M059J (cell line): ENCODE measurements around the gene NEK3. TPM values are rescaled to one million over a fixed set of nuclear protein-coding genes. Genes with fewer than 3 reads are reported as not detected.
"Not testable (repeated sequence)": the region's sequence is repeated elsewhere in the genome, so short reads cannot be mapped to it uniquely, and the experiment has no call there.

Experiments
- DNase-seq: peaks from one replicate; pipeline ENCODE4 v3.0.0-alpha.2; 2012; ENCODE audit warnings: low read depth
- total RNA-seq: library from RNA; depleted of rRNA; stranded (reverse); fragments of >200 nt; shearing (Covaris generic); gene quantifications from 2 replicates; pipeline ENCODE4 v1.2.3, GENCODE V29; 2014; rRNA removed

The NEK3 gene
- total RNA-seq, result 2.2 and 4.2 TPM in 2 replicates

DNA sequence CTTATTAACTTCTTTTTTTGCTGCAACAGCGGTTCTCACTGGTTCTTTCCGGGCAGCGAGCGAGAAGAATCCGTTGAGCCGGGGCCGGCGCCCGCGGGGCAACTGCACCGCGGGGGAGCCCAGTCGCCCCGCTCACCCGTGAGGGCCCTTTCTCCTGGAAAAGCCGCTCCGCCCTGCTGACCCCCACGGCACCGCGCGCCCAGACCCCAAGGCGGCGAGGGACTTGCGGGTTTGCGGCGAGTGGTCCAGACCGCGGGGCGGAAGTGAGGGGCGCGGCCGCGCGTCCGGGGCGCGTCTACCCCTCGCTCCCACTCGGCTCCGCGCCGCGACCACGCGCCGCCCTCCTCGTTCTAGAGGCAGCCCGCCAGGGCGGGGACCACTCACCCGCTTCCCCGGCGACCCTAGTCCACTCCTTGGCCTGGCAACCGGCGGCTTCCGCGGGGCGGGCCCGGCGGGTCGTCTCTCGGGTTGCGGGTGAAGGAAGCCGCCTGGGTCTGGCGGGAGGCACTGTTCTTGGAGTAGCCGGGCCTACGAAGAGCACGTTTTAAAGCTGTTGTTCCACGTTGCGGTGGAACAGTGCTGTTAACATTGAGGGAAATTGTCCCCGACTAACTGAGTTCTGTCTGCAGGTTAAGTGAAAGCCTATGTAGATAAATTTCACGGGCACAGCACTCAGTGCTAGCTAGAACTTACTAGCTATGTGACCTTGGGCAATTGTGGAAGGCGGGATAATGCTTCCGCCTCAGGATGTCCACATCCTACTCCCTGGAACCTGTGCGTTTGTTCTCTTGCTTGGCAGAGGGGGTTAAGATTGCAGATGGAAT is at the start of gene NEK3:
NEK3 (minus strand) TSS at position 439 of the 824 bp plus-strand sequence. CDS start 3,406 bp downstream, outside the sequence.
- DNase-seq, result peak; percentile 51

- DNase-seq, result not testable (repeated sequence)
Measured at GRCh38 chr13:52208384-52208783, 49.0 kb upstream of the NEK3 start.

GRCh38 chr13:52207896-52208295 is 48.5 kb upstream of the NEK3 start:
- not testable (repeated sequence) for DNase-seq

DNA sequence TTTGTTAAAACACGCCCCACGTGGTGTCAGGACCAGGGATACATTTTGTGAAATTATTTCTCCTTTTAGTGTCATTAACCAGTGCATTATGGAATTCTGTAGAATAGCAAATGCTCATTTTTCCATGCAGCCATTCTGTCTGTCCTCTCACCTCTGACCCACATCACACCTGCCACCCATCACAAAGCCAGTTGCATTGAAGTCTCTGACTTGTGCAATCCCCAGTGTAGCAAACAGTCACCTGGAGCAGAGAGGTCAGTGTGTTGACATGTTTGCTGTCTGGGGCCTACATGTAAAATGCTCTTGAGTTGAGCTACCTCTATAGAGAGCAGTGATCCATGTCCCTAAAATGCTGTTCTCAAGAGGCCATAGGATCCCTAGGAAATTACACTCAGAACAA is 47.9 kb upstream of the NEK3 start:
- DNase-seq, result not testable (repeated sequence)

GRCh38 chr13:52204546-52204945 is 45.1 kb upstream of the NEK3 start:
- not testable (repeated sequence) for DNase-seq

- DNase-seq, result peak; percentile 46
Measured at GRCh38 chr13:52203864-52204263, 44.5 kb upstream of the NEK3 start.

DNA sequence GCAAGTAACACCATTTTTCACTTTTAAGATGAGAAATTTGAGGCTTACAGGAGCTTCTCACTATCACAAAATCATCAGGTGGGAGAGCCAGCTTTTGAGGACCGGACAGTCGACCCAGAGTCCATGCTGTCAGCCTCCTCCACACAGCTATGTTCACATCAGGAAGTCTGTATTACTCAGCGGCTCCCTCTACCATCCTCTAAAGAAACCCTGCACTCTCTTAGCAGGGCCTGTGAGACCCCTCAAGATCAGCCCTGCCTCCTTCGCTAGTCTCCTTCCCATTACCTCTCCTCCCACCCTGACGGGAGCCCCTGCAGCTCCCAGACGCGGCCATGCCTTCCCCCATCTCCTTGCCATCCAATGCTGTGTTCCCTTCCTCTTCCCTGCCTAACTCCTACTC is 43.1 kb upstream of the NEK3 start:
- DNase-seq, result not testable (repeated sequence)

DNA sequence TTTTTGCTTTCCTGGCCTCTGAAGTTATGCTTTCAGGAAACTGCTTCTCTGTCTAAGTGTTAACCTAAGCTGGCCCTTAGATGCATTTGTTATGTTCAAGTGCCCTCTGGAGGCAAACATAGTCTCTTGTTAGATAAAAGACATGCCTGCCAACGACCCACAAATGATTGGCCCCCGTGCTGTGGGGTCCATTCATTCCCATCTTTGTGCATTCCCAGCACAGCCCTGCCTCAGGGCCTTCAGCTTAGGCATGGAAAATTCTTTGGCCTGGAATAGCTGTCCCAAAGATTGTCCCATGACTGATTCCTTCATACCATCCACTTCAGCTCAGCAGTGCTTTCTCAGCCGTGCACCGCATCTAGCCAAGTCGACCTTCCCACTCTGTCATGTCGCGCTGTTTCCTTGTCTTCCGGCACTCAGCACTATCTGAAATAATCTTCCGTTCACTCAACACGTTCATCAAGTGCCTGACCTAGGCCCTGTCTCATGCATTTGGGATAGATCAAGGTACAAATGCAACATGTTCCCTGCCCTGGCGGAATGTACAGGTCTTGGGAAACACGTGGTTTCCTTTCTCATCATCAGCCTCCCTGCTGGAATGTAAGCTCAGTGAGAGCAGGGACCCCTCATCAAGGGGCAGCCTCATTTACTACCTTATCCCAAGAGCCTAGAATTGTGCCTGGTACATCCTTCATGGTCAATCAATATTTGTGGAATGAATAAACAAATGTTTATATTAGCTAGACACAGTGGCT is 42.2 kb upstream of the NEK3 start:
- DNase-seq, result peak; percentile 57

DNA sequence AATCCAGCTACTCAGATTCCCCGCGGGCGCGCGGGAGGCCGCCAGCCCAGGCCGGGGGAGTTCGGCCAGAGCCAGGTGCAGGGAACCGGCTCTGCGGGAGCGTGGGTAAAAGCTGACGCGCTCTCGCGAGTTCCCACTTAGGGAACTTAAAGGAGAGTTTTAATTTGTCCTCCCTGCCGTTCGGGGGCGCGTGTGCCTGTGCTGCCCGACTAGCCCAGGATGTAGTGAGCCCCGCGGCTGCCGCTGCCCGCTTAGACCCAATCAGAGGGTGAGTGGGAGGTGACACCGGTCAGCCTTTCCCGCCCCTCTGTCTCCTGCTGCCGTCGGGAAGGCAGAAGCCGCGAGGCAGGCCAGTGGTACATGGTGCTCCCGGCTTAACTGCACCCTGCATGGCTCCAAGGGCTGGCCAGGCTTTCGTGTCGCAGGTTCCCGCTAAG is 36.0 kb upstream of the NEK3 start:
- DNase-seq, result no peak

DNA sequence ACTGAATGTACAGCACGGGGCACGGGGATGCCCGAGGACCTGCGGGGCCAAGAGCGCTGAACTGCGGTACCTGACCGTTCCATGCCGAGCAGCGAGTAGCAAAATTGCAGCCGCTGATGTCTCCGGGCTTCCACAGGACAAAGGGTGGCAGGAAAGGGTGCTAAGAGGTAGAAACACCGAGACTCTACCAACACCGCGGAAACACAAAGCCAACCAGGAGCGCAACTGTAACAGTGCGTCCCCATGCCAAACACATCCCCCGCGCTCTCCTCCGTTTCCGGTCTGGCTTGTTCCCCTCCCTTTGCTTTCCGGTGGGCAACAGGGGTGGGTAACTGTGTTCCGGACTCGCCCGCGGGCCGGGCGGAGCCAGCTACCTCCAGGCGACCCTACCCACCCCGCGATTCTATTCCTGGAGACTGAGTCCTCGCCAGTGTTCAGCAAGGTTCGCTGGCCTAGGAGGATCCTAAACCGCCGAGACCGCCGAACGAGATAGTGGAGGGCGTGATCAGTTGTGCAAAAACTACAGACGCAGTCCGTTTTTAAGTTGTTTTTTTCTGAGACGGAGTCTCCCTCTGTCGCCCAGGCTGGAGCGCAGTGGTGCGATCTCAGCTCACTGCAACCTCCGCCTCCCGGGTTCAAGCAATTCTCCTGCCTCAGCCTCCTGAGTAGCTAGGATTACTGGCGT is 34.9 kb upstream of the NEK3 start:
- DNase-seq, result peak; percentile 71

GRCh38 chr13:52193587-52194183 is 34.3 kb upstream of the NEK3 start:
- DNase-seq, result not testable (repeated sequence)

- DNase-seq, result not testable (repeated sequence)
Measured at GRCh38 chr13:52187424-52188187, 28.2 kb upstream of the NEK3 start.

- no peak for DNase-seq
Measured at GRCh38 chr13:52187029-52187423, 27.6 kb upstream of the NEK3 start.

DNA sequence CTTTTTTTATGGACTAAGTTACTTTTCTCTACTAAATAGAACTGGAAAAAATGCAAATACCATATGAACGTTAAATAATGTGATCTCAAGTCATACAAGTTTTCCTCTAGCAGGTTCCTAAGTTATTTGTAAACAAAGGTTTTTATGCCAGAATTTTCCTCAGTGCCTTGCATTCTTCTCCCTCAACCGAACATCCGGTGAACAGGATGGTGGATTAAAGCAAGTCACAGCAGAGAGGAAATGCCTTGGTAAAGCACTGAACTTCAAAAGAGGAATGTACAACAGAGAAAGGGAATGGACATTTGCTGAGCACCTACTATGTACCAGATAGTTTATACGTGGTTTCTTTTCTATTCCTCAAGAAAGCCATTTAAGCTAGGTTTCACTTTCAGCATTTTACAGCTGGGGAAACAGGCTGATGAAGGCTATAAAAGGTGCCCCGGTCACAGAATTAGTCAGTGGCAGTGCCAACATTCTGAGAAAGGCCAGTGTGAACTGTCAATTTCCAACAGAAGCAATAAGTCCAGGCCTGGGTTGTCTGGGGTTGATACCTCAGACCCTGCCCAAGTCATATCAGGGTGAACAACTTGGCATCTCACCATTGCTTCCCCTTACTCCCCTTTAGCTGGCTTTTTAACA is 22.0 kb upstream of the NEK3 start:
- DNase-seq, result not testable (repeated sequence)

GRCh38 chr13:52179925-52180324 is 20.5 kb upstream of the NEK3 start:
- DNase-seq, result no peak

DNA sequence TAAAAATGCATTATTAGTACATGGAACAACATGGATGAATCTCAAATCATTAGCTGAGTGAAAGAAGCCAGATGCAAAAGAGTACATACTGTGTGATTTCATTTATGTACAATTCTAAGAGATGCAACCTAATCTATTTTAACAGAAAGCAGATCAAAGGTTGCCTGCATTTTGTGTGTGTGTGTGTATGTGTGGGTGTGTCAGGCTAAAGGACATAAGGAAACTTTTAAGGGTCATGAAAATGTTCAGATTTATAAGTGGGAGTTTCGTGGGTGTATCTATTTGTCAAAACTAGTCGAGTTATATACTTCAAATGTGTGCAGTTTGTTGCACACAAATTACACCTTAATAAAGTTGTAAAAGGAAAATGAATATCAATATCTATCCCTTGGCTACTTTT is 17.9 kb upstream of the NEK3 start:
- no peak for DNase-seq

- not testable (repeated sequence) for DNase-seq
Measured at GRCh38 chr13:52173970-52174369, 14.6 kb upstream of the NEK3 start.

- DNase-seq, result no peak
Measured at GRCh38 chr13:52173373-52173772, 14.0 kb upstream of the NEK3 start.

DNA sequence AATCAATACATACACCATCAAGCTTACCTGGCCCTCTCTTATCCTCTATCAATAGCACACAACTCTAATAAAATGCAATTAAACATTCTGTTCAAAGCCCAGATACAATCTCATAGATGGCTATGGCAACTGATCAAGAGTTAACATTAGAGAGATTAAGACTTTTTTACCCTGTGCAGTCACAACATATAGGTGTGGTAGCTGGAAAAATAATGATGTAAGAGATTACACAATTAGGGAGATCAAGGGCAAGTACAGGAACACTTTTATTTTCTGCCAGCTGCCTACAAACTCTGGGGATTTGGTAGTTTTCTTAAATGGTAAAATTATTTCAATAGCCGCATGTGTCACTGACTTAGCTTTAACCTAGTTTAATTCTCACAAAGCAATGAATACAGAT is 12.3 kb upstream of the NEK3 start:
- DNase-seq, result not testable (repeated sequence)

GRCh38 chr13:52170828-52171391 is 11.5 kb upstream of the NEK3 start:
- not testable (repeated sequence) for DNase-seq
